ENCODE data around the gene SYNE1. TPM values are rescaled to one million over a fixed set of nuclear protein-coding genes. Genes with fewer than 3 reads are reported as not detected.

Gene SYNE1
- total and polyA plus RNA-seq, 10 of the 15 experiments (the other 5 are each of a cell fraction or from before 2014, with no cell fraction given), result 2.3 to 28.7 (median 14.1) TPM

DNA sequence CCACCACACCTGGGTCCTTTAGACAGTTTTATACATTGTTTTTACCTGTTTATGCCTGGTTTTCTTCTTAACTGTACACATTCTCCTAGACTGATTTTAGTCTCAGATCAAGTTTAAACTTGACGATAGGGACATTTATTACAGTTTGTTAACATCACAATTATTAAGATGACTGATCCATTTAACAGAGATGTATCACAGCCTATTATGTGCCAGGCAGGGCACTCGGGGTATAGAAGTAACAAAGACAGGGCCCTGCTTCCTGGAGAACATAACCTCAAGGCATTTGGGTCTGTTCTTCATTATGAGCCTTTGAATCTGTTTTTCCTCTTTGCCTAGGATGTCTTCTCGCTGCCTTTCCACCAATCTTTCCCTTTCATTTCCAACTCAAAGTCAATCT is 449.2 kb downstream of the SYNE1 start:
- H3K27ac ChIP-seq (ENCODE audit: control insufficient read depth, insufficient read depth), result no peak overlapping the region
- H3K4me1 ChIP-seq (ENCODE audit: control insufficient read depth, insufficient read depth, low read length), result peaks cover 6% of the 10 kb centered on the region
- H3K79me2 ChIP-seq (ENCODE audit: control insufficient read depth, insufficient read depth, low read length), result no peaks in the 10 kb centered on the region
- ChIA-PET RAD21 (ENCODE audit: unreplicated experiment) (no interaction called here), POLR2A (no interaction called here), CTCF (no interaction called here), SMC1A (ENCODE audit: uncharacterized antibody, unreplicated experiment) (interaction anchor here (1.0 kb wide), 1 partner anchor 20 kb away, joined by 4 read pairs; no protein-coding TSS in a partner anchor)
- H3K9ac ChIP-seq (ENCODE audit: control insufficient read depth, insufficient read depth, low read length), result no peak overlapping the region
- H3K36me3 ChIP-seq (ENCODE audit: control insufficient read depth in 2 of 2, insufficient read depth in 2 of 2, low read length in 1 of 2), result no peaks in the 10 kb centered on the region
- WGBS (ENCODE audit: insufficient coverage, insufficient replicate concordance, low lambda C conversion rate, missing lambda C conversion rate), result 79% methylated on average over 3 of the region's 3 CpGs
- intact Hi-C loops (cut with micrococcal nuclease; ENCODE audit: unreplicated experiment) (no loop called here), in situ Hi-C loops (cut with MboI) (no loop called here)
- H3K9me3 ChIP-seq (replicated peaks; ENCODE audit: control insufficient read depth, insufficient read depth, low read length), result no peaks in the 10 kb centered on the region
- no peaks in the 10 kb centered on the region for H3K27me3 ChIP-seq (replicated peaks in 1 of 2; ENCODE audit: control insufficient read depth in 2 of 2, insufficient read depth in 2 of 2, low read length in 1 of 2)
- no peak overlapping the region for H2AFZ ChIP-seq (ENCODE audit: control insufficient read depth, low read depth, low read length)
- DNase-seq (ENCODE audit: low read depth, low spot score), result no peak
- ATAC-seq, result no peak
- no TSS peak for BruUV-seq (replicated peaks)
- TF ChIP-seq, protein P1, sequence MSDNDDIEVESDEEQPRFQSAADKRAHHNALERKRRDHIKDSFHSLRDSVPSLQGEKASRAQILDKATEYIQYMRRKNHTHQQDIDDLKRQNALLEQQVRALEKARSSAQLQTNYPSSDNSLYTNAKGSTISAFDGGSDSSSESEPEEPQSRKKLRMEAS (IDR thresholded peaks at IDR 0.05; ENCODE audit: low read depth, low read length), result no peak
- TF ChIP-seq GATAD2B (conservative IDR thresholded peaks at IDR 0.05; ENCODE audit: low read depth), result no peak
- no peak overlapping the region for H3K4me3 ChIP-seq
- no peak for FAIRE-seq
- H3K4me2 ChIP-seq (ENCODE audit: control insufficient read depth, insufficient read depth), result no peak overlapping the region
- H4K20me1 ChIP-seq (ENCODE audit: control insufficient read depth, insufficient read depth), result no peaks in the 10 kb centered on the region

DNA sequence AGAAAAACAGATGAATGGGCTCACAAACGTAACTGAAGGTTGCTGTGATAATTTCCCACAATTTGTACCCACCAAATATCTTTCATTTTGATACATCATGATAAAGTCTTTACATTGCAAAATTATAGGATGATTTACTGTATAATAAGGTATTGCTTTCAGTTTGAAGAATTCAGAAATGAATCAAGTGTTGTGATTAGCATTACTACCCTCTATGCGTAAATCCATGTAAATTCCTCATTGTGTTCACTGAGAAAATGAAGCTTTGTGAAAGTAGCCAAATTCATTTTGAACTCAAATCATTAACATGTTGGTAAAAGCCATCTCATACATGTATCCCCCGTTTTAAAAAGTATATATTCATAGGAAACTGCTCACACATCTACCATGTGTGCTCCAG is 450.3 kb downstream of the SYNE1 start:
- Histone ChIP-seq H3K4me1 (ENCODE audit: control insufficient read depth, insufficient read depth, low read length) (peaks cover 6% of the 10 kb centered on the region), H4K20me1 (ENCODE audit: control insufficient read depth, insufficient read depth) (no peaks in the 10 kb centered on the region), H3K27ac (ENCODE audit: control insufficient read depth, insufficient read depth) (no peak overlapping the region), H3K9ac (ENCODE audit: control insufficient read depth, insufficient read depth, low read length) (no peak overlapping the region), H3K27me3 (replicated peaks in 1 of 2; ENCODE audit: control insufficient read depth in 2 of 2, insufficient read depth in 2 of 2, low read length in 1 of 2) (no peaks in the 10 kb centered on the region), H3K4me2 (ENCODE audit: control insufficient read depth, insufficient read depth) (no peak overlapping the region), H3K4me3 (no peak overlapping the region), H2AFZ (ENCODE audit: control insufficient read depth, low read depth, low read length) (no peak overlapping the region), H3K79me2 (ENCODE audit: control insufficient read depth, insufficient read depth, low read length) (no peaks in the 10 kb centered on the region), H3K36me3 (ENCODE audit: control insufficient read depth in 2 of 2, insufficient read depth in 2 of 2, low read length in 1 of 2) (no peaks in the 10 kb centered on the region), H3K9me3 (replicated peaks; ENCODE audit: control insufficient read depth, insufficient read depth, low read length) (no peaks in the 10 kb centered on the region)
- CTCF ChIA-PET, result no interaction called here
- DNase-seq (ENCODE audit: low read depth, low spot score) (no peak), FAIRE-seq (no peak), ATAC-seq (no peak)
- RAD21 ChIA-PET (ENCODE audit: unreplicated experiment), result no interaction called here
- in situ Hi-C loops (cut with MboI), result no loop called here
- WGBS (ENCODE audit: insufficient coverage, insufficient replicate concordance, low lambda C conversion rate, missing lambda C conversion rate), result 63% methylated on average over 3 of the region's 3 CpGs
- SMC1A ChIA-PET (ENCODE audit: uncharacterized antibody, unreplicated experiment), result no interaction called here
- no TSS peak for BruUV-seq (replicated peaks)
- intact Hi-C loops (cut with micrococcal nuclease; ENCODE audit: unreplicated experiment), result no loop called here
- POLR2A ChIA-PET, result no interaction called here
- TF ChIP-seq, protein P2, sequence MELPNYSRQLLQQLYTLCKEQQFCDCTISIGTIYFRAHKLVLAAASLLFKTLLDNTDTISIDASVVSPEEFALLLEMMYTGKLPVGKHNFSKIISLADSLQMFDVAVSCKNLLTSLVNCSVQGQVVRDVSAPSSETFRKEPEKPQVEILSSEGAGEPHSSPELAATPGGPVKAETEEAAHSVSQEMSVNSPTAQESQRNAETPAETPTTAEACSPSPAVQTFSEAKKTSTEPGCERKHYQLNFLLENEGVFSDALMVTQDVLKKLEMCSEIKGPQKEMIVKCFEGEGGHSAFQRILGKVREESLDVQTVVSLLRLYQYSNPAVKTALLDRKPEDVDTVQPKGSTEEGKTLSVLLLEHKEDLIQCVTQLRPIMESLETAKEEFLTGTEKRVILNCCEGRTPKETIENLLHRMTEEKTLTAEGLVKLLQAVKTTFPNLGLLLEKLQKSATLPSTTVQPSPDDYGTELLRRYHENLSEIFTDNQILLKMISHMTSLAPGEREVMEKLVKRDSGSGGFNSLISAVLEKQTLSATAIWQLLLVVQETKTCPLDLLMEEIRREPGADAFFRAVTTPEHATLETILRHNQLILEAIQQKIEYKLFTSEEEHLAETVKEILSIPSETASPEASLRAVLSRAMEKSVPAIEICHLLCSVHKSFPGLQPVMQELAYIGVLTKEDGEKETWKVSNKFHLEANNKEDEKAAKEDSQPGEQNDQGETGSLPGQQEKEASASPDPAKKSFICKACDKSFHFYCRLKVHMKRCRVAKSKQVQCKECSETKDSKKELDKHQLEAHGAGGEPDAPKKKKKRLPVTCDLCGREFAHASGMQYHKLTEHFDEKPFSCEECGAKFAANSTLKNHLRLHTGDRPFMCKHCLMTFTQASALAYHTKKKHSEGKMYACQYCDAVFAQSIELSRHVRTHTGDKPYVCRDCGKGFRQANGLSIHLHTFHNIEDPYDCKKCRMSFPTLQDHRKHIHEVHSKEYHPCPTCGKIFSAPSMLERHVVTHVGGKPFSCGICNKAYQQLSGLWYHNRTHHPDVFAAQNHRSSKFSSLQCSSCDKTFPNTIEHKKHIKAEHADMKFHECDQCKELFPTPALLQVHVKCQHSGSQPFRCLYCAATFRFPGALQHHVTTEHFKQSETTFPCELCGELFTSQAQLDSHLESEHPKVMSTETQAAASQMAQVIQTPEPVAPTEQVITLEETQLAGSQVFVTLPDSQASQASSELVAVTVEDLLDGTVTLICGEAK (IDR thresholded peaks at IDR 0.05; ENCODE audit: borderline replicate concordance), result no peak
- TF ChIP-seq TAF1 (IDR thresholded peaks at IDR 0.05; ENCODE audit: borderline replicate concordance, low read depth, low read length) (no peak), POLR2AphosphoS5 (IDR thresholded peaks at IDR 0.05; ENCODE audit: low read length) (no peak), ATF7 (IDR thresholded peaks at IDR 0.05; ENCODE audit: low read depth) (no peak), TARDBP (IDR thresholded peaks at IDR 0.05; ENCODE audit: borderline replicate concordance) (no peak), ZNF274 (IDR thresholded peaks at IDR 0.05; ENCODE audit: insufficient read depth, insufficient read length) (no peak)
- TF ChIP-seq, protein P3, sequence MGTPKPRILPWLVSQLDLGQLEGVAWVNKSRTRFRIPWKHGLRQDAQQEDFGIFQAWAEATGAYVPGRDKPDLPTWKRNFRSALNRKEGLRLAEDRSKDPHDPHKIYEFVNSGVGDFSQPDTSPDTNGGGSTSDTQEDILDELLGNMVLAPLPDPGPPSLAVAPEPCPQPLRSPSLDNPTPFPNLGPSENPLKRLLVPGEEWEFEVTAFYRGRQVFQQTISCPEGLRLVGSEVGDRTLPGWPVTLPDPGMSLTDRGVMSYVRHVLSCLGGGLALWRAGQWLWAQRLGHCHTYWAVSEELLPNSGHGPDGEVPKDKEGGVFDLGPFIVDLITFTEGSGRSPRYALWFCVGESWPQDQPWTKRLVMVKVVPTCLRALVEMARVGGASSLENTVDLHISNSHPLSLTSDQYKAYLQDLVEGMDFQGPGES (IDR thresholded peaks at IDR 0.05), result no peak
- TF ChIP-seq, protein P4, sequence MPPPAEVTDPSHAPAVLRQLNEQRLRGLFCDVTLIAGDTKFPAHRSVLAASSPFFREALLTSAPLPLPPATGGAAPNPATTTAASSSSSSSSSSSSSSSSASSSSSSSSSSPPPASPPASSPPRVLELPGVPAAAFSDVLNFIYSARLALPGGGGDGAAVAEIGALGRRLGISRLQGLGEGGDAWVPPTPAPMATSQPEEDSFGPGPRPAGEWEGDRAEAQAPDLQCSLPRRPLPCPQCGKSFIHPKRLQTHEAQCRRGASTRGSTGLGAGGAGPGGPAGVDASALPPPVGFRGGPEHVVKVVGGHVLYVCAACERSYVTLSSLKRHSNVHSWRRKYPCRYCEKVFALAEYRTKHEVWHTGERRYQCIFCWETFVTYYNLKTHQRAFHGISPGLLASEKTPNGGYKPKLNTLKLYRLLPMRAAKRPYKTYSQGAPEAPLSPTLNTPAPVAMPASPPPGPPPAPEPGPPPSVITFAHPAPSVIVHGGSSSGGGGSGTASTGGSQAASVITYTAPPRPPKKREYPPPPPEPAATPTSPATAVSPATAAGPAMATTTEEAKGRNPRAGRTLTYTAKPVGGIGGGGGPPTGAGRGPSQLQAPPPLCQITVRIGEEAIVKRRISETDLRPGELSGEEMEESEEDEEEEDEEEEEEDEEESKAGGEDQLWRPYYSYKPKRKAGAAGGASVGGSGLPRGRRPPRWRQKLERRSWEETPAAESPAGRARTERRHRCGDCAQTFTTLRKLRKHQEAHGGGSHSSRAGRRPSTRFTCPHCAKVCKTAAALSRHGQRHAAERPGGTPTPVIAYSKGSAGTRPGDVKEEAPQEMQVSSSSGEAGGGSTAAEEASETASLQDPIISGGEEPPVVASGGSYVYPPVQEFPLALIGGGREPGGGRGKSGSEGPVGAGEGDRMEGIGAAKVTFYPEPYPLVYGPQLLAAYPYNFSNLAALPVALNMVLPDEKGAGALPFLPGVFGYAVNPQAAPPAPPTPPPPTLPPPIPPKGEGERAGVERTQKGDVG (CRISPR knock-in tag; IDR thresholded peaks at IDR 0.05), result no peak
